ENCODE results near the gene AKT1S1.
"Not testable (repeated sequence)": the region's sequence is repeated elsewhere in the genome, so short reads cannot be mapped to it uniquely, and the experiment has no call there.

Gene AKT1S1

DNA sequence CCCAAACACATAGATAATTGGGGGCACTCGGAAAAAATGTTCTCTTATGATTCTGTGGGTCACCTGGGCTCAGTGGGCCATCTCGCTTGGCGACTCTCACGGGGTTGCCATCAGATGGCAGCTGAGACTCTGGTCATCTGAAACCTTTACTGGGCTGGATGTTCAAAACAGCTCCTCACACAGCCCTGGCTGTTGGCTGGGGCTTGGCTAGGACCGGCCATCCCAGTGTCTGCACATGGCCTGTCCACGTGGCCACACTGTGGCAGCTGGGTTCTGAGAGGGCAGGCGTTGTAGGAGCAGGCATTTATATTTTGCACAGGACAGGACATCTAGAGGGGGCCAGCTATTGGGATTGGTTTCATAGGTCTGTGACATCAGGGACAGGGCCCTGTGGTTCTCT lies 43.6 kb downstream of the AKT1S1 start:
- DNase-seq: no peak

- no peak for DNase-seq
These were observed 44.6 kb downstream of the AKT1S1 start for GRCh38 chr19:49832556-49832955.

GRCh38 chr19:49831592-49831991 lies 45.6 kb downstream of the AKT1S1 start:
- DNase-seq: no peak

DNA sequence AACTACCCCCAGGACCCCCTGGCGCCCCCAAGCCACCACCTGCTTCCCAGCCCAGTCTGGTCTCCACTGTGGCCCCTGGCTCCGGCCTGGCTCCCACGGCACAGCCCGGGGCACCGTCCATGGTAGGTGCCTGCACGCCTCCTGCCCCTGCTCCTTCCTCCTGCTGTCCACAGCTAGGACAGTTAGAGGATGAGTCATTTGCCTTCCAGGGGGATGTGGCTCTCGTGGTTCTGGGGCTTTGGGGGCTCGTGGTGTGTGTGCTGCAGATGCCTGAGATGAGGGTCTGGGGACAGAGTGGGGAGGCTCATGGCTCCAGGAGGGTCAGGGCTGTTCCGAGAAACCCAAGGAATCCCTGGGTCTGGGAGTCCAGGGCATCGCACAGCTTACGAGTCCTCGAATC lies 46.4 kb downstream of the AKT1S1 start:
- no peak for DNase-seq

DNA sequence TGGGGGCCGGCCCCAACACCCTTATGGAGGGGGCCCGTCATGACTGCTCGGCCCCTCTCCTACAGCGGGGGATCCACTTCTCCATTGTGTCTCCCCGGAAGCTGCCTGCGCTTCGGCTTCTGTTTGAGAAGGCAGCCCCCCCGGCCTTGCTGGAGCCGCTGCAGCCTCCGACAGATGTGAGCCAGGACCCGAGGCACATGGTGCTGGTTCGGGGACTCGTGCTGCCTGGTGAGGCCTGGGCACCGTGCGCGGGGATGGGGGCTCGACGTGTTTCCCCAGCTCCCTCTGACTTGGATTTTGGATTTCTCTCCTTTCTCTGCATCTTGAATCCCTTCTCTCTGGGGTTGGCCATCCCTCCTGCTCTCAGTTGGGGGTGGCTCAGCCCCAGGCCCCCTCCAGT lies 47.4 kb downstream of the AKT1S1 start:
- no peak for DNase-seq

- DNase-seq: no peak
These were observed 48.0 kb downstream of the AKT1S1 start for GRCh38 chr19:49829200-49829599.

GRCh38 chr19:49827034-49827433 lies 50.1 kb downstream of the AKT1S1 start:
- no peak for DNase-seq

DNA sequence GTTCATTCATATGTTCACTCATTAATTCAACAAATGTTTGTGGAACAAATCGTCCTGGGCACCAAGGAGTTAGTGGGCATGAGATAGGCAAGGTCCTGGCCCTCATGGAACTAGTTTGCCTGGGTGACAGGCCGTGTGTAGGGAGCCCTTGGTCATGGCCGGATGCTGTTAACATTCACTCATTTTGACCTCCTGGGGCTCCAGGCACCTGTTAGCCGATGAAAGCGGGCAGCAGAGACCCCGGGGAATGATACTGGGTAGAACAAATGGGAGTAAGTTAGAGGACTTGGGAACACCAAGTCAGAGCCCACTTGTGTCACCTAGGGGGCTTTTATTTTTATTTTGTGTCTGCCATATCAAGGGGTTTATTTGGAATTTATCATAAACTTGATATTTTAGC lies 52.5 kb downstream of the AKT1S1 start:
- DNase-seq: no peak

GRCh38 chr19:49823472-49823871 lies 53.7 kb downstream of the AKT1S1 start:
- no peak for DNase-seq

DNA sequence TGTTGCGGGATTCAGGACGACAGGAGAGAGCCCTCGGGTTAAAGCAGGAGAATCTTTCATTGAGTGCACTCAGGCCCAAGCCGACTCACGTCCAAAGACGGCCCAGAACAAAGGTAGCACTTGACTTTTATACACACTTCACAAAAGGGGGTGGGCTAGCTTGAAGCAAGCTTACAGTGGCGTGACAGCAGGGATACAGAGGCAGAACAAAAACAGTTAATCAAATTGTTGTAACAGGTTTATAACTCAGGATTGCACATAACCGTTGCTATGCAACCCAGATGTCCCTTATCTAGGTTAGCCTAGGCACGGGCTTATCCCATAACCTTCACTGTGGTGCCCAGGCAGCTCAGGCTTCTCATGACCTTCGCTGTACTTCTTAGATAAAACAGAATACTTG lies 57.0 kb downstream of the AKT1S1 start:
- DNase-seq: no peak

DNA sequence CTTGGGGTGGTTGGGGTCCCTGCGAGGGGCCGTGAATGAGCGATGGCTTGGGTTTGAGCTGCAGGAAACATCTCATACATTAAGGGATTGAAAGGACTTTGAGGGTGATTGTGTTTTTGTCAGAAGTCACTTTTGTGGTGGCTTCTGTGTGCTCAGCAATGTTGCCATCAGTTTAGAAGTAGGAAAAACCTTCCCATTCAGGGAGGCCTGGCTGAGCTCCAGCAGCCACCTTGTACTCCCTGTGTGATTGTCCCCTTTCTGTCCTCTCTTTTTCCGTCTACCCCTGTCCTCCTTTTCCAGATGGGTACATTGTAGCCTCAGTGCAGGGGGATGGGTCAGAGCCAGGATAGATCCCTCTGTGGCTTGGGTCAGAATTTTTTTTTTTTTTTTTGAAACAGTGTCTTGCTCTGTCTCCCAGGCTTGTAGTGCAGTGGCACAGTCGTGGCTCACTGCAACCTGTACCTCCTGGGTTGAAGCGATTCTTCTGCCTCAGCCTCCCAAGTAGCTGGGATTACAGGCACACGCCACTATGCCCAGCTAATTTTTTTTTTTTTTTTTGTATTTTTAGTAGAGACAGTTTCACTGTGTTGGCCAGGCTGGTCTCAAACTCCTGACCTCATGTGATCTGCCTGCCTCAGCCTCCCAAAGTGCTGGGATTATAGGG lies 57.6 kb downstream of the AKT1S1 start:
- not testable (repeated sequence) for DNase-seq
